Prostate gland (tissue), 2 donors: ENCODE data around the gene ERAL1.

ENCODE experiments used
- CTCF ChIP-seq, 4 experiments: fragments of 200-600 bp in 2 of 4; fragments of 450-650 bp in 2 of 4; sonication (generic) in 2 of 4; IDR thresholded peaks; 1 replicate in 3 of 4; 2 replicates in 1 of 4; pipeline ENCODE4 v1.5.1; 2016 to 2019; ENCODE audit warnings: antibody characterized with exemption in 4 of 4, mild to moderate bottlenecking in 2 of 4, moderate library complexity in 2 of 4
- POLR2A ChIP-seq: fragments of 450-650 bp; IDR thresholded peaks from one replicate; pipeline ENCODE4 v1.6.1; 2016; ENCODE audit warnings: antibody characterized with exemption, mild to moderate bottlenecking

DNA sequence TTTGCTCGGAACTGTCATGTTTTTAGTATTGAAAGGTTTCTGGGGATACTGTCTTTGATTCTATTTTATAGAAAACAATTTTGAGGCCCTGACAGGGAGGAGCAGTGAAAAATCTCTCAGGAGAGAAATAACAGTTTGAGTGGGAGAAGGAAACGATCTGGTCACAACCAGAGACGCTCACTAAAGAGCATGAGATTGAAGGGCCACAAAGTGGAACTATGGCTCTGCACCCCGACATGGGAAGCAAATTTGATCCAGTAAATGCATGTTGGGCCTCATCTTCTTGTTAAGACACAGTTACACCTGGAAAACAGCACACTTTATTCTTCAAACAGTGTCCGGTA lies 492 bp downstream of the ERAL1 start:
- no peak for TF ChIP-seq CTCF (IDR thresholded peaks at IDR 0.05)
- TF ChIP-seq POLR2A = no peak
